ENCODE results near the gene NOP56. TPM values are rescaled to one million over a fixed set of nuclear protein-coding genes. Genes with fewer than 3 reads are reported as not detected.
"Not testable (repeated sequence)": the region's sequence is repeated elsewhere in the genome, so short reads cannot be mapped to it uniquely, and the experiment has no call there.

The NOP56 gene
- total and polyA plus RNA-seq, 2 of the 4 experiments (the other 2 are of a cell fraction), result 189 to 231 TPM

DNA sequence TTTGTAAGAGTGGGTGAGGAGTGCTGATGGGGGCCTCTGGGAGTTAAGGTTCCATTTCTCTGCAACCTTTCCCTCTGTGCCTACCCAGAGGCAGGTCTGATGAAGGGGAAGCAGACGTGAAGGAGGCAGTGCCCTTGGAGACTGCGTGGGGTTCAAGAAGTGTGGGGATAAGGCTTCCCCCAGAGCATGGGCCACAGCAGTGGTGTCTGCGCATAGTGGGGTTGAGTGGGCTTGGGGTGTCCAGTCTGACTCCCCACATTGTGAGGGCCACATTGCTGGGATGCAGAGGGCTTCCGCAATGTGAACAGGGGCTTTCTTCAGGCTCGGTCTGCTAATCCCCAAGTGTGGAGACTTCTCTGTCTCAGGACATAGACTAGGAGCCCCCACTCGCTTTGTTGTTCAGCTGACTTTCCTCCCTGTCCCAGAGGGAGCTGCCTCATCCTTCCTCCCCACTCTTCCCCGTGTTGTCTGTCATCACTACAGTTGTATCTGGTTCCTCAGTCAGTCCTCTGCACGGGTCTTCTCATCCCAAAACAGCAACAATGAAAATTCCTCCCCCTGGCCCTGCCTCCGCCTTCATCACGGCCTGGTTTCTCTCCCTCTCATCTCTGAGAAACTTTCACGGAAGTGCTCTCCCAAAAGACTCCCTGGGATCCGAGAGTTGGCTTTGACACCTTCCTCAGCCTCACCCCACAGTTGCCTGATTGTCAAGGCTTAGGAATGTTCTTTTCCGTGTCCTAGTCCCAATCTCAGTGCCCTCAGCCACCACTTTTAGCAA, 43.0 kb downstream of the NOP56 start (continued):
- no peak for TF ChIP-seq USF2 (IDR thresholded peaks at IDR 0.05; ENCODE audit: low read depth, low read length)

DNA sequence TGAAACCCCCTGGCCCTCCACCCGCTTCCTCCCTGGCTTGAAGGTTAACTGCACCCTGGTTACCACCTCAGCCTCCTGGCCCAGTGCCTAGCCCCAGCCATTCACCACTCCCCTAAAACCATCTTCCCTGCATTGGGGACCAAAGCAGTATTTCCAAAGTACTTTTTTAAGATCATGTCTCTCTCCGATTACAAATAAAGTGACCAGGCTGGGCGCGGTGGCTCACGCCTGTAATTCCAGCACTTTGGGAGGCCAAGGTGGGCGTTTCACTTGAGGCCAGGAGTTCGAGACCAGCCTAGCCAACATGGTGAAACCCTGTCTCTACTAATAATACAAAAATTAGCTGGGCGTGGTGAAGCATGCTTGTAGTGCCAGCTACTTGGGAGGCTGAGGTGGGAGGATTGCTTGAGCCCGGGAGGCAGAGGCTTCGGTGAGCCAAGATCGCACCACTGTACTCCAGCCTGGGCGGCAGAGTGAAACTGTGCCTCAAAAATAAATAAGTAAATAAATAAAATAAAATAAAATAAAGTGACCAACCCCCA, 43.6 kb downstream of the NOP56 start:
- H2AK9ac ChIP-seq (replicated peaks; ENCODE audit: low read depth, low read length, poor library complexity); H2BK15ac ChIP-seq (ENCODE audit: low read depth, low read length); H2BK5ac ChIP-seq (ENCODE audit: low read depth, low read length, poor library complexity, severe bottlenecking); POLR2A ChIA-PET (ENCODE audit: unreplicated experiment); H2BK20ac ChIP-seq (ENCODE audit: low read depth, low read length); H3K36me3 ChIP-seq (ENCODE audit: control insufficient read depth, insufficient read depth, low read length); DNase-seq; H3K9me1 ChIP-seq (ENCODE audit: insufficient read depth, low read length); H3K27ac ChIP-seq (ENCODE audit: insufficient read depth, low read length); H4K91ac ChIP-seq (ENCODE audit: insufficient read depth, low read depth, low read length); H3K79me1 ChIP-seq (ENCODE audit: low read depth in 1 of 2, low read length in 2 of 2); H2BK120ac ChIP-seq (ENCODE audit: low read depth, low read length); H3K9ac ChIP-seq (ENCODE audit: low read depth, low read length); H3K9me3 ChIP-seq (ENCODE audit: control insufficient read depth, insufficient read depth, low read length); H3K4ac ChIP-seq (ENCODE audit: low read depth, low read length); H3K4me1 ChIP-seq (ENCODE audit: control insufficient read depth, insufficient read depth, low read length); H4K5ac ChIP-seq (ENCODE audit: low read depth, low read length); BruUV-seq (replicated peaks); H3K4me2 ChIP-seq (ENCODE audit: low read depth, low read length); CTCF ChIA-PET; H3K23ac ChIP-seq (ENCODE audit: low read depth, low read length); H4K20me1 ChIP-seq (ENCODE audit: insufficient read depth, low read length); H3K18ac ChIP-seq (ENCODE audit: low read depth, low read length); H2AK5ac ChIP-seq (ENCODE audit: low read depth, low read length); ATAC-seq (ENCODE audit: low read depth); H2AFZ ChIP-seq (replicated peaks; ENCODE audit: low read length, poor library complexity); H3K56ac ChIP-seq (ENCODE audit: extremely low read depth, insufficient read depth, low read length); H4K8ac ChIP-seq (ENCODE audit: low read depth in 2 of 2, low read length in 2 of 2); H3K4me3 ChIP-seq (ENCODE audit: insufficient read depth, low read depth, low read length); dilution Hi-C loops (cut with HindIII; ENCODE audit: low sequenced_read_pairs, unreplicated experiment); H3K14ac ChIP-seq (replicated peaks; ENCODE audit: low read depth, low read length); in situ Hi-C loops (cut with MboI; ENCODE audit: low sequenced_read_pairs): not testable (repeated sequence)
- 100% methylated on average over 1 of the region's 12 CpGs; no CpG with 5 or more reads in 1 of the 2 experiments for WGBS, 2 experiments (ENCODE audit: extremely low coverage in 2 of 2, insufficient read length in 1 of 2)
- intact Hi-C loops (cut with micrococcal nuclease), result loop anchor here (2.0 kb wide), 1 partner anchor 45 kb away; no protein-coding TSS in a partner anchor
- H3K27me3 ChIP-seq (ENCODE audit: control insufficient read depth, insufficient read depth, low read length), result peaks cover 64% of the 10 kb centered on the region
